KMS-11 (cell line): Measurements from ENCODE around the gene PCCA.

Experiments used
- H2AFZ ChIP-seq: fragments of 200-600 bp; sonication (generic); 2 replicates; pipeline ENCODE4 v1.6.1; 2016; ENCODE audit warnings: antibody characterized with exemption, mixed run types, low read depth
- H3K27ac ChIP-seq: fragments of 200-600 bp; sonication (generic); 2 replicates; pipeline ENCODE4 v1.6.1; 2016; ENCODE audit warnings: mild to moderate bottlenecking, mixed run types
- H3K27me3 ChIP-seq: fragments of 200-600 bp; sonication (generic); 2 replicates; pipeline ENCODE4 v1.6.1; 2017; ENCODE audit warnings: mild to moderate bottlenecking, low read depth, mixed run types, moderate library complexity; ENCODE audit not compliant: insufficient read depth
- H3K36me3 ChIP-seq: fragments of 200-600 bp; sonication (generic); 2 replicates; pipeline ENCODE4 v1.6.1; 2017; ENCODE audit warnings: mild to moderate bottlenecking, mixed run types; ENCODE audit not compliant: insufficient read depth
- H3K4me1 ChIP-seq: fragments of 200-600 bp; sonication (generic); 2 replicates; pipeline ENCODE4 v1.6.1; 2016; ENCODE audit warnings: mild to moderate bottlenecking, low read depth, mixed run types; ENCODE audit not compliant: poor library complexity, severe bottlenecking
- H3K4me2 ChIP-seq: fragments of 200-600 bp; sonication (generic); 2 replicates; pipeline ENCODE4 v1.7.0; 2016; ENCODE audit warnings: mild to moderate bottlenecking, mixed run types
- H3K4me3 ChIP-seq: fragments of 200-600 bp; sonication (generic); IDR thresholded peaks from 2 replicates; pipeline ENCODE4 v1.6.1; 2017; ENCODE audit warnings: low read depth, low read length, mixed read lengths; ENCODE audit not compliant: insufficient read depth
- H3K79me2 ChIP-seq: fragments of 200-600 bp; sonication (generic); 2 replicates; pipeline ENCODE4 v1.6.1; 2016; ENCODE audit warnings: low read depth, mixed run types; ENCODE audit not compliant: insufficient read depth
- H3K9ac ChIP-seq: fragments of 200-600 bp; sonication (generic); 2 replicates; pipeline ENCODE4 v1.6.1; 2016; ENCODE audit warnings: mild to moderate bottlenecking, mixed run types
- H4K20me1 ChIP-seq: fragments of 200-600 bp; sonication (generic); 2 replicates; pipeline ENCODE4 v1.6.1; 2016; ENCODE audit warnings: mild to moderate bottlenecking, mixed run types; ENCODE audit not compliant: insufficient read depth
- TF ChIP-seq, protein P1 (sequence below): fragments of 200-600 bp; sonication (generic); conservative IDR thresholded peaks from 2 replicates; pipeline ENCODE4 v1.6.1; 2017; ENCODE audit warnings: low read depth, mild to moderate bottlenecking, antibody characterized with exemption, low read length, moderate library complexity, mixed read lengths

Gene PCCA

DNA sequence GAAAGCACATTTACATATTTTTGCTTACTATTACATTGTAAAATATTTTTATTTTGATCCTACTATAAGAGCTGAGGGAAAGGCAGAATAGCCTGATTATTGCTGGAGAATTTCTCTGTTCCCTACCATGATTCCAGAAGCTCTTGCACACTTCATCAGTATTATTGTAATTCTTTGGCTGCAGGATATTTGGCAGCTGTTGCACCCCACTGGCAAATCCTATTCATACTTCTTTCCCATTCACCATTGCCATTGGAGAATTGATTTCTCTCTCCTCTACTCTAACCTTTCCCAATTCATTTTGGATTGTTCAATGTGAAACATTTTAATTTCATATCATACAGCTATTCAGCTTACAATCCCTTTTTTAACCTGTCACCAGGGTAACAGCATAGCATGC is 261.7 kb downstream of the PCCA start:
- no peak overlapping the region for H3K27ac ChIP-seq
- no peak overlapping the region for H2AFZ ChIP-seq
- H3K4me3 ChIP-seq: no peak overlapping the region
- H3K4me1 ChIP-seq: no peaks in the 10 kb centered on the region
- TF ChIP-seq, protein P1, sequence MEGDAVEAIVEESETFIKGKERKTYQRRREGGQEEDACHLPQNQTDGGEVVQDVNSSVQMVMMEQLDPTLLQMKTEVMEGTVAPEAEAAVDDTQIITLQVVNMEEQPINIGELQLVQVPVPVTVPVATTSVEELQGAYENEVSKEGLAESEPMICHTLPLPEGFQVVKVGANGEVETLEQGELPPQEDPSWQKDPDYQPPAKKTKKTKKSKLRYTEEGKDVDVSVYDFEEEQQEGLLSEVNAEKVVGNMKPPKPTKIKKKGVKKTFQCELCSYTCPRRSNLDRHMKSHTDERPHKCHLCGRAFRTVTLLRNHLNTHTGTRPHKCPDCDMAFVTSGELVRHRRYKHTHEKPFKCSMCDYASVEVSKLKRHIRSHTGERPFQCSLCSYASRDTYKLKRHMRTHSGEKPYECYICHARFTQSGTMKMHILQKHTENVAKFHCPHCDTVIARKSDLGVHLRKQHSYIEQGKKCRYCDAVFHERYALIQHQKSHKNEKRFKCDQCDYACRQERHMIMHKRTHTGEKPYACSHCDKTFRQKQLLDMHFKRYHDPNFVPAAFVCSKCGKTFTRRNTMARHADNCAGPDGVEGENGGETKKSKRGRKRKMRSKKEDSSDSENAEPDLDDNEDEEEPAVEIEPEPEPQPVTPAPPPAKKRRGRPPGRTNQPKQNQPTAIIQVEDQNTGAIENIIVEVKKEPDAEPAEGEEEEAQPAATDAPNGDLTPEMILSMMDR: no peak
- H3K36me3 ChIP-seq: no peaks in the 10 kb centered on the region
- H3K79me2 ChIP-seq: no peaks in the 10 kb centered on the region
- no peak overlapping the region for H3K9ac ChIP-seq
- no peaks in the 10 kb centered on the region for H3K27me3 ChIP-seq
- H3K4me2 ChIP-seq: no peak overlapping the region
- H4K20me1 ChIP-seq: no peaks in the 10 kb centered on the region

DNA sequence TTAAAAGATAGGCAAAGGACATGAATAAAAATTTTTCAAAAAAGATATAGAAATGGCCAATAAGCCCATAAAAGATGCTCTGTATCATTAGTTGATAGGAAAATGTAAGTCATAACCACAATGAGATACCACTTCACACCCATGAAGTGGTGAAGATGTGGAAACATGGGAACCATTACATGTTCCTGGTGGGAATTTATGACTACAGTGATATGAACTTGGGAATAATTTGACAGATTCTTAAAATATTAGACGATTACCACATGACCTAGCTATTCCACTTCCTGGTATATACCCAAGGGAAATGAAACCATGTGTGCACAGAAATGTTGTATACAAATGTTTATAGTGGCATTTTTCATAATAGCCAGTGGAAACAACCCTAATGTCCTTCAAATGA is 267.5 kb downstream of the PCCA start:
- no peaks in the 10 kb centered on the region for H3K4me1 ChIP-seq
- H3K4me3 ChIP-seq: no peak overlapping the region
- no peak overlapping the region for H2AFZ ChIP-seq
- no peak overlapping the region for H3K9ac ChIP-seq
- H3K4me2 ChIP-seq: no peak overlapping the region
- no peak overlapping the region for H3K27ac ChIP-seq
- no peaks in the 10 kb centered on the region for H3K36me3 ChIP-seq
- no peaks in the 10 kb centered on the region for H4K20me1 ChIP-seq
- TF ChIP-seq, protein P1: no peak
- H3K27me3 ChIP-seq: no peaks in the 10 kb centered on the region
- H3K79me2 ChIP-seq: no peaks in the 10 kb centered on the region

DNA sequence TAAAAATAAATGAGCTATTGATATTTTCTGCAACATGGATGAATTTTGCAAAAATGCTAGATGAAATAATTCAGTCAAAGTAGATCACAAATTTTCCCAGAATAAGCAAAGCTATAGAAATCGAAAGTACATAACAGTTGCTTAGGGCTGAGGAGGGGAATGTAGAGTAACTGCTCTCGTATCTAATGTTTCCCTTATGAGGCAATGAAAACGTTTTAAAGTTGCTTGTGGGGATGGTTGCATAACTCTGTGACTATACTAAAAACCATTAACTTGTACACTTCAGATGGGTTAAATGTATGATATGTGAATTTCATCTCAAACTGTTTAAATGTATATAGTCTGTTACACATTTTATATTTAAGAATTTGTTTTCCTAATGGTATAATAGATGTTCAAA is 268.0 kb downstream of the PCCA start:
- Histone ChIP-seq H3K36me3 (no peaks in the 10 kb centered on the region), H4K20me1 (no peaks in the 10 kb centered on the region), H3K9ac (no peak overlapping the region), H3K4me1 (no peaks in the 10 kb centered on the region), H2AFZ (no peak overlapping the region), H3K79me2 (no peaks in the 10 kb centered on the region), H3K4me3 (no peak overlapping the region), H3K27ac (no peak overlapping the region), H3K4me2 (no peak overlapping the region), H3K27me3 (no peaks in the 10 kb centered on the region)
- TF ChIP-seq, protein P1: no peak

DNA sequence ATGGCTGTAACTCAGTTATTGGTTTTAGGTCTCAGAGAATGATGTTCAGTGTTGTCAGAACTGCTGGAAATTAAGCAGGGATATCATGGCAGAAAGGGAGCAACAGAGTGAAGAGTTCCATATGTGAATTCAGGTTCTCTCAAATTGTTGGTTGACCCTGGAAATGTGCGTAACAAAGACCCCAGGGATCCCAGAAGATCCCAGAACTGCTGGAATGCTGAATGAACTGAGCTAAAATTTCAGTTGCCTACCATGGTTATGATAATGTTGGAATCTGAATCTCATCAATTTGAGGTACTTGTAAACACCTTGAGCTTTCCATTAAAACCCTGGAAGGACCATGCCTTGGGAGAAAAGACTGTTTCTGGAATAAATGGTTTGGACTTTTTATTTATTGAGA is 268.9 kb downstream of the PCCA start:
- TF ChIP-seq, protein P1: no peak
- Histone ChIP-seq H3K4me2 (no peak overlapping the region), H3K27ac (no peak overlapping the region), H2AFZ (no peak overlapping the region), H3K4me3 (no peak overlapping the region), H3K36me3 (no peaks in the 10 kb centered on the region), H3K79me2 (no peaks in the 10 kb centered on the region), H3K4me1 (no peaks in the 10 kb centered on the region), H3K27me3 (no peaks in the 10 kb centered on the region), H4K20me1 (no peaks in the 10 kb centered on the region), H3K9ac (no peak overlapping the region)

DNA sequence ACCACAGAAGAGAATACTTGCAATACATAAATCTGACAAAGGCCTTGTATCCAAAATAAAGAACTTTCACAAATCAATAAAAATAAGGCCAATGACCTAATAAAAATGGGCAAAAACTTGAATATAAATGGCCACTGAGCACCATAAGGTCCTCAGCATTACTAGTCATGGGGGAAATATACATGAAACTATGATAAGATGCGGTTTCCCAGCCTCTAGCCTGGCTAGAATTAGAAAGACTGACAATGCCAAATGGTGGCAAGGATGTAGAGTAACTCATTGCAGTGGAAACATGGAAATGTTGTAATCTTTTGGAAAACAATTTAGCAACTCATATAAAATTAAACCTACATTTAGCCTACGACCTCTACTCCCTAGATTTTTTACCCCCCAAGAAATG is 272.6 kb downstream of the PCCA start:
- no peaks in the 10 kb centered on the region for H3K4me1 ChIP-seq
- no peak overlapping the region for H2AFZ ChIP-seq
- TF ChIP-seq, protein P1: no peak
- H4K20me1 ChIP-seq: no peaks in the 10 kb centered on the region
- H3K36me3 ChIP-seq: no peaks in the 10 kb centered on the region
- H3K9ac ChIP-seq: no peak overlapping the region
- no peak overlapping the region for H3K27ac ChIP-seq
- H3K79me2 ChIP-seq: no peaks in the 10 kb centered on the region
- no peaks in the 10 kb centered on the region for H3K27me3 ChIP-seq
- no peak overlapping the region for H3K4me3 ChIP-seq
- no peak overlapping the region for H3K4me2 ChIP-seq
